Urinary bladder (tissue), 2 donors: ENCODE data around the gene CSN3. TPM values are rescaled to one million over a fixed set of nuclear protein-coding genes. Genes with fewer than 3 reads are reported as not detected.

Experiments used
- polyA plus RNA-seq: library from polyadenylated mRNA; stranded (reverse); fragments of 200-250 nt; gene quantifications from one replicate; pipeline ENCODE4 v1.2.3, GENCODE V29; 2013
- total RNA-seq: library from RNA; depleted of rRNA; stranded (reverse); fragments of >200 nt; gene quantifications from one replicate; pipeline ENCODE4 v1.2.3, GENCODE V29; 2014
- donor health status: healthy.

Gene CSN3
- total and polyA plus RNA-seq, 2 donors, result not detected

Other genes with a start within 250 kb of the CSN3 start
- not detected for gene STATH, start 246.6 kb upstream of the CSN3 start, total RNA-seq
- gene STATH, start 246.6 kb upstream of the CSN3 start, polyA plus RNA-seq, result not detected
- not detected for gene HTN3, start 214.1 kb upstream of the CSN3 start, total RNA-seq
- not detected for gene HTN3, start 214.1 kb upstream of the CSN3 start, polyA plus RNA-seq
- gene HTN1, start 192.2 kb upstream of the CSN3 start, total RNA-seq, result not detected
- gene HTN1, start 192.2 kb upstream of the CSN3 start, polyA plus RNA-seq, result not detected
- not detected for gene PRR27, start 88.4 kb upstream of the CSN3 start, total RNA-seq
- not detected for gene PRR27, start 88.4 kb upstream of the CSN3 start, polyA plus RNA-seq
- gene ODAM, start 46.9 kb upstream of the CSN3 start, total RNA-seq, result not detected
- 0.22 TPM for gene ODAM, start 46.9 kb upstream of the CSN3 start, polyA plus RNA-seq
- 1.7 TPM for gene FDCSP, start 16.5 kb upstream of the CSN3 start, total RNA-seq
- 0.80 TPM for gene FDCSP, start 16.5 kb upstream of the CSN3 start, polyA plus RNA-seq
- gene CABS1, start 92.4 kb downstream of the CSN3 start, total RNA-seq, result not detected
- gene CABS1, start 92.4 kb downstream of the CSN3 start, polyA plus RNA-seq, result not detected
- not detected for gene SMR3A, start 118.2 kb downstream of the CSN3 start, total RNA-seq
- gene SMR3A, start 118.2 kb downstream of the CSN3 start, polyA plus RNA-seq, result not detected
- gene SMR3B, start 140.5 kb downstream of the CSN3 start, total RNA-seq, result not detected
- not detected for gene SMR3B, start 140.5 kb downstream of the CSN3 start, polyA plus RNA-seq
- not detected for gene OPRPN, start 155.3 kb downstream of the CSN3 start, total RNA-seq
- not detected for gene OPRPN, start 155.3 kb downstream of the CSN3 start, polyA plus RNA-seq
- not detected for gene MUC7, start 229.6 kb downstream of the CSN3 start, total RNA-seq
- gene MUC7, start 229.6 kb downstream of the CSN3 start, polyA plus RNA-seq, result not detected